Measurements from ENCODE around the gene SPEF2. TPM values are rescaled to one million over a fixed set of nuclear protein-coding genes. Genes with fewer than 3 reads are reported as not detected.

SPEF2 gene
- polyA plus RNA-seq, 1 donor (not counting 4 experiments of a cell fraction or from before 2014, with no cell fraction given), result 1.6 TPM

DNA sequence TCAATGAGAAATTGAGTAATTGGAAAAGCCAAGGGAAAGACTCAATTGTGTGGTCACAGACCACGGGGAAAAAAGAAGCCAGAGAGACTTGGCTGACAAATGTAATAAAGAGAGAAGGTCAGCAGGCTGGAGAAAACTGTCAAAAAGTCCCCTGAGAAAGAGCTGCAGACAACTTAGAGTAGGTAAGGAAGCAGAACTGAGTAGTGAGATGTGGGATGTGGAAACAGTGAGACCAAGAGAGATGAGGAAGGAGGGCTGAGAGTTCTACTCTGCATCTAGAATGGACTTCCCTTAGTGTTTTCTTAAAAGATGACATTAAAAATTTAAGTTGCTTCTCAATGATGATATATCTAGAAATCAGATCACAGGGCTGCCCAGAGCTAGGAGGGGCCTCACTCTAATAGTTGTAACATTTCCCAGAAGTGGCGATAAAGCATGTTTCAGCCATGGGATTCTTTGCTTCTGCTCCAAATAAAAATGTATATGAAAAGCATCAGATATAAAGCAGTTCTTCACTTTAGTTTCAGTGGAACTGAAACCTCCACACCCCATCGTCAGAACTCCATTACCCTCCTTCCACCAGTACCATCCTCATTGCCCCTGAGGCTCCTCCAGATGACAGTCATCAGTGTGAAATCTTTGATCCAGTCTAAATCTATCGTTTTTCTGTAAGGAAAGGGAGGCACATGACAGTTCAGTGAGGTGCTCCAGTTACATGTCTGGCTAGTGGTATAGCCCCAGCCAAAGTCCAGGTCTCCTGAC lies 80.6 kb downstream of the SPEF2 start:
- no peaks in the 10 kb centered on the region for H3K79me2 ChIP-seq (ENCODE audit: control insufficient read depth, insufficient read depth, low read length)
- H3K4me1 ChIP-seq (ENCODE audit: control insufficient read depth, extremely low read depth, insufficient read depth, low read length), result no peaks in the 10 kb centered on the region
- no peak for TF ChIP-seq EZH2 (IDR thresholded peaks at IDR 0.05; ENCODE audit: low read length)
- TF ChIP-seq, protein P1, sequence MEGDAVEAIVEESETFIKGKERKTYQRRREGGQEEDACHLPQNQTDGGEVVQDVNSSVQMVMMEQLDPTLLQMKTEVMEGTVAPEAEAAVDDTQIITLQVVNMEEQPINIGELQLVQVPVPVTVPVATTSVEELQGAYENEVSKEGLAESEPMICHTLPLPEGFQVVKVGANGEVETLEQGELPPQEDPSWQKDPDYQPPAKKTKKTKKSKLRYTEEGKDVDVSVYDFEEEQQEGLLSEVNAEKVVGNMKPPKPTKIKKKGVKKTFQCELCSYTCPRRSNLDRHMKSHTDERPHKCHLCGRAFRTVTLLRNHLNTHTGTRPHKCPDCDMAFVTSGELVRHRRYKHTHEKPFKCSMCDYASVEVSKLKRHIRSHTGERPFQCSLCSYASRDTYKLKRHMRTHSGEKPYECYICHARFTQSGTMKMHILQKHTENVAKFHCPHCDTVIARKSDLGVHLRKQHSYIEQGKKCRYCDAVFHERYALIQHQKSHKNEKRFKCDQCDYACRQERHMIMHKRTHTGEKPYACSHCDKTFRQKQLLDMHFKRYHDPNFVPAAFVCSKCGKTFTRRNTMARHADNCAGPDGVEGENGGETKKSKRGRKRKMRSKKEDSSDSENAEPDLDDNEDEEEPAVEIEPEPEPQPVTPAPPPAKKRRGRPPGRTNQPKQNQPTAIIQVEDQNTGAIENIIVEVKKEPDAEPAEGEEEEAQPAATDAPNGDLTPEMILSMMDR (optimal IDR thresholded peaks at IDR 0.05 in 1 of 3, IDR thresholded peaks at IDR 0.05 in 1 of 3, conservative IDR thresholded peaks at IDR 0.05 in 1 of 3; ENCODE audit: extremely low read depth in 1 of 3, insufficient read depth in 2 of 3, low read length in 3 of 3), result no peak
- H3K27me3 ChIP-seq (ENCODE audit: control insufficient read depth, extremely low read depth, insufficient read depth, low read length), result no peaks in the 10 kb centered on the region
- no peak overlapping the region for H3K27ac ChIP-seq (ENCODE audit: control insufficient read depth, insufficient read depth, low read length)
- H3K4me2 ChIP-seq (ENCODE audit: control insufficient read depth, extremely low read depth, insufficient read depth, low read depth, low read length), result no peak overlapping the region
- no peaks in the 10 kb centered on the region for H4K20me1 ChIP-seq (ENCODE audit: control insufficient read depth, extremely low read depth, insufficient read depth, low read length)
- FAIRE-seq (no peak), DNase-seq (ENCODE audit: low read depth, low spot score) (no peak)
- no peak overlapping the region for H2AFZ ChIP-seq (ENCODE audit: control insufficient read depth, low read length)
- H3K36me3 ChIP-seq (ENCODE audit: control insufficient read depth in 2 of 2, extremely low read depth in 1 of 2, insufficient read depth in 2 of 2, low read length in 2 of 2), result no peaks in the 10 kb centered on the region
- no peaks in the 10 kb centered on the region for H3K9me3 ChIP-seq (ENCODE audit: control insufficient read depth, low read depth, low read length)
- H3K4me3 ChIP-seq (ENCODE audit: control insufficient read depth in 2 of 3, extremely low read depth in 1 of 3, insufficient read depth in 2 of 3, low read depth in 1 of 3, low read length in 3 of 3), result no peak overlapping the region
- no peak overlapping the region for H3K9ac ChIP-seq (ENCODE audit: control insufficient read depth, extremely low read depth, insufficient read depth, low read length)
- no peaks in the 10 kb centered on the region for H3K9me1 ChIP-seq (ENCODE audit: control insufficient read depth, extremely low read depth, insufficient read depth, low read length)
- dilution Hi-C loops (cut with MboI; ENCODE audit: extremely low pct_ligation_motif_present, low sequenced_read_pairs), result no loop called here

DNA sequence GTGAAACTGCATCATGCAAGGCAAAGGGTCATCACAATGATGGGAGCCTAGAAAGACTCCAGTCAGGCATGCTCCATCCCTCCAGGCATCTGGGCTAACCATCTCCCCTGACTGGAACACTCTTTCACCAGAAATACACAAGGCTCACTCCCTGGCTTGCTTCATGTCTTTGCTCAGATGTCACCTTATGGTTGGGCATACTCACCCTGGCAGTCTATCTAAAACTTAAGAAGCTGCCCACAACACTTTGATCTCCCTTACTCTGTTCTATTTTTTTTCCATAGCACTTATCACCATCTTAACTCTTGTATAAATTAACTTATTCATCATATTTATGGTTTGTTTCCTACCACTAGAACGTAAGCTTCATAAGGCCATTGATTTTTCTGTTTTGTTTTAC lies 90.0 kb downstream of the SPEF2 start:
- Histone ChIP-seq H3K79me2 (ENCODE audit: control insufficient read depth, insufficient read depth, low read length) (no peaks in the 10 kb centered on the region), H2AFZ (ENCODE audit: control insufficient read depth, low read length) (no peak overlapping the region), H3K36me3 (ENCODE audit: control insufficient read depth in 2 of 2, extremely low read depth in 1 of 2, insufficient read depth in 2 of 2, low read length in 2 of 2) (no peaks in the 10 kb centered on the region), H3K4me3 (ENCODE audit: control insufficient read depth in 2 of 3, extremely low read depth in 1 of 3, insufficient read depth in 2 of 3, low read depth in 1 of 3, low read length in 3 of 3) (no peak overlapping the region), H3K9me3 (ENCODE audit: control insufficient read depth, low read depth, low read length) (no peaks in the 10 kb centered on the region), H3K27me3 (ENCODE audit: control insufficient read depth, extremely low read depth, insufficient read depth, low read length) (no peaks in the 10 kb centered on the region), H3K9me1 (ENCODE audit: control insufficient read depth, extremely low read depth, insufficient read depth, low read length) (no peaks in the 10 kb centered on the region), H3K4me2 (ENCODE audit: control insufficient read depth, extremely low read depth, insufficient read depth, low read depth, low read length) (no peak overlapping the region), H3K9ac (ENCODE audit: control insufficient read depth, extremely low read depth, insufficient read depth, low read length) (no peak overlapping the region), H3K4me1 (ENCODE audit: control insufficient read depth, extremely low read depth, insufficient read depth, low read length) (no peaks in the 10 kb centered on the region), H3K27ac (ENCODE audit: control insufficient read depth, insufficient read depth, low read length) (no peak overlapping the region), H4K20me1 (ENCODE audit: control insufficient read depth, extremely low read depth, insufficient read depth, low read length) (no peaks in the 10 kb centered on the region)
- FAIRE-seq (no peak), DNase-seq (ENCODE audit: low read depth, low spot score) (no peak)
- dilution Hi-C loops (cut with MboI; ENCODE audit: extremely low pct_ligation_motif_present, low sequenced_read_pairs), result no loop called here
- TF ChIP-seq, protein P1 (optimal IDR thresholded peaks at IDR 0.05 in 1 of 3, IDR thresholded peaks at IDR 0.05 in 1 of 3, conservative IDR thresholded peaks at IDR 0.05 in 1 of 3; ENCODE audit: extremely low read depth in 1 of 3, insufficient read depth in 2 of 3, low read length in 3 of 3), result no peak
- TF ChIP-seq EZH2 (IDR thresholded peaks at IDR 0.05; ENCODE audit: low read length), result no peak
